Body of pancreas (tissue), 4 donors: Measurements from ENCODE around the gene GRID1.

Experiments used
- POLR2A ChIP-seq, 3 donors: fragments of 450-650 bp; IDR thresholded peaks; one replicate each; pipeline ENCODE4 v1.6.1; 2016; ENCODE audit warnings: antibody characterized with exemption in 3 of 3, mild to moderate bottlenecking in 2 of 3
- TF ChIP-seq, protein P1 (sequence below), 7 experiments: fragments of 450-650 bp in 4 of 7; fragments of 200-600 bp in 3 of 7; sonication (generic) in 3 of 7; IDR thresholded peaks; one replicate each; pipeline ENCODE4 v1.5.1; 2016 to 2019; ENCODE audit warnings: antibody characterized with exemption in 7 of 7

GRCh38 chr10:86138551-86139065 is 228.0 kb downstream of the GRID1 start:
- TF ChIP-seq, protein P1, sequence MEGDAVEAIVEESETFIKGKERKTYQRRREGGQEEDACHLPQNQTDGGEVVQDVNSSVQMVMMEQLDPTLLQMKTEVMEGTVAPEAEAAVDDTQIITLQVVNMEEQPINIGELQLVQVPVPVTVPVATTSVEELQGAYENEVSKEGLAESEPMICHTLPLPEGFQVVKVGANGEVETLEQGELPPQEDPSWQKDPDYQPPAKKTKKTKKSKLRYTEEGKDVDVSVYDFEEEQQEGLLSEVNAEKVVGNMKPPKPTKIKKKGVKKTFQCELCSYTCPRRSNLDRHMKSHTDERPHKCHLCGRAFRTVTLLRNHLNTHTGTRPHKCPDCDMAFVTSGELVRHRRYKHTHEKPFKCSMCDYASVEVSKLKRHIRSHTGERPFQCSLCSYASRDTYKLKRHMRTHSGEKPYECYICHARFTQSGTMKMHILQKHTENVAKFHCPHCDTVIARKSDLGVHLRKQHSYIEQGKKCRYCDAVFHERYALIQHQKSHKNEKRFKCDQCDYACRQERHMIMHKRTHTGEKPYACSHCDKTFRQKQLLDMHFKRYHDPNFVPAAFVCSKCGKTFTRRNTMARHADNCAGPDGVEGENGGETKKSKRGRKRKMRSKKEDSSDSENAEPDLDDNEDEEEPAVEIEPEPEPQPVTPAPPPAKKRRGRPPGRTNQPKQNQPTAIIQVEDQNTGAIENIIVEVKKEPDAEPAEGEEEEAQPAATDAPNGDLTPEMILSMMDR (IDR thresholded peaks at IDR 0.05) = no peak
- TF ChIP-seq POLR2A (IDR thresholded peaks at IDR 0.05) = no peak
